GM21390 (cell line): ENCODE data around the gene PRCC.

ENCODE experiments used
- ATAC-seq: cut with Tn5 transposase; IDR thresholded peaks from one replicate; pipeline ENCODE4 v1.9.1; 2021; ENCODE audit not compliant: unreplicated experiment

Gene PRCC

DNA sequence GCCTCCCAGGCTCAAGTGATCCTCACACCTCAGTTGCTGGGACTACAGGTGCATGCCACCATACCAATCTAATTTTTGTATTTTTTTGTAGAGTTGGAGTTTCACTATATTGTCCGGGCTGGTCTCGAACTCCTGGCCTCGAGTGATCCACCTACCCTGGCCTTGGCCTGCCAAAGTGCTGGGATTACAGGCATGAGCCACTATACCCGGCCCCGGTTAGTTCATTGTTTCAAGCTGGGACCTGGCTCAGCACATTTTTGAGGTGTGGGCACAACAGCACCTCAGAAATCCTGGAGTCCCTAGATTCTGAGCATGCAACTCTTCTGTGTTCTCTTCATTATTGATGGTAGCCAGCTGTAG, 28.0 kb downstream of the PRCC start:
- ATAC-seq = no peak

- no peak for ATAC-seq
Measured at GRCh38 chr1:156795787-156796186, 28.5 kb downstream of the PRCC start.

- ATAC-seq = no peak
Measured at GRCh38 chr1:156796340-156797097, 29.2 kb downstream of the PRCC start.

- no peak for ATAC-seq
Measured at GRCh38 chr1:156797212-156797871, 30.0 kb downstream of the PRCC start.

GRCh38 chr1:156801409-156802121, 34.2 kb downstream of the PRCC start:
- ATAC-seq = no peak

- ATAC-seq = no peak
Measured at GRCh38 chr1:156802421-156802935, 35.1 kb downstream of the PRCC start.

- no peak for ATAC-seq
Measured at GRCh38 chr1:156803086-156803851, 35.9 kb downstream of the PRCC start.

DNA sequence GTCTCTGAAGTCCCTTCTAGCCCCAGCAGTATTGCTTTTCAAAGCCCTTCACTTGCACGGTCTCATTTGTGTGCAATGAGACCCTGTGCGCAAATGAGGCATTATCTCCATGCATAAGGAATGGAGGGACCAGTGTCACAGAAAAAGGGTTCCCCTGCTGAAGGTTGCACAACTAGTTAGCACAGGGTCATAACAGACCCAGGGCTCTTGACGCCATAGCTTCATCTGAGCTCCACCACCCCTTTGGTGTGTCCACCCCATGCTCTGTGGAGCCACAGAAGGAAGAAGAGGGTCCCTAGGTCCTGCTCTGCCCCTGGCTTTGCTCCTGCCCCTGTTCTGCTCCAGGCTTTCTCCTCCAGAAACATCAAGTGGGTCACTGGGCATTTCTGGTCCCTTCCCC, 36.7 kb downstream of the PRCC start:
- ATAC-seq = no peak

- no peak for ATAC-seq
Measured at GRCh38 chr1:156804572-156805243, 37.4 kb downstream of the PRCC start.

DNA sequence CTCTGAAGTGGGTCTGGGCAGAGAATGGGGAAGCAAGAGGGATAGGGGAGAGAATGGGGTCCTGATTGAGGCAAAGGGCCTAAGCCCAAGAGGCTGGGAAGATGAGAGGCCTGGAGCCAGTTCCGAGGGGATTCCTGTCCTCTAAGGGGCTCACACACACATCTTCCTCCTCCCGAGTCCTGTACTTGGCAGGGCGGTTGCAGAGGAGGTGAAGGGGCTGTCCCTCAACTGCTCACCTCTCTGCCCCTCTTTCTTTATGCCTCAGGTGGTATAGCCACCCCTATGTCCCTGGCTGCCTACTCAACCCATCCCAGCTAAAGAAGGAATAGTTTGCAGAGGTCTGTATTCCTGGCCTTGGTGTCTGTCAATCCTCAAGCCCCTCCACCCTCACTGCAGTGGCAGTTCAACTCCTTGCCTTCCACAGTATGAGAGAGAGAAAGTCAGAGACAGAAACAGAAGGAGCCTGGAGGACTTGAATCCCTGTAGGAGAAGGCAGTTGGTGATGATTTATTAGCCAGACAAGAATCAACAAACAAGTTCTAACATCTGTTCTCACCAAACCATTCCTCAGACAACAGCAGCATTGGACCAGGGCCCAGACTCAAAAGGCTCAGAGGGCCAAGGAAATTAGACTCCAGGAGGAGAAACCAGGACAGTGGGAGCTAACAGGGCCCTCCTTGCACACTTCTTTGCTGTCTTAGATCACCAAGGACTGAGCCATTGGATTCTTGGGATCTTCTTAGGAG, 38.6 kb downstream of the PRCC start:
- ATAC-seq = no peak

- ATAC-seq = no peak
Measured at GRCh38 chr1:156806512-156807440, 39.4 kb downstream of the PRCC start.

DNA sequence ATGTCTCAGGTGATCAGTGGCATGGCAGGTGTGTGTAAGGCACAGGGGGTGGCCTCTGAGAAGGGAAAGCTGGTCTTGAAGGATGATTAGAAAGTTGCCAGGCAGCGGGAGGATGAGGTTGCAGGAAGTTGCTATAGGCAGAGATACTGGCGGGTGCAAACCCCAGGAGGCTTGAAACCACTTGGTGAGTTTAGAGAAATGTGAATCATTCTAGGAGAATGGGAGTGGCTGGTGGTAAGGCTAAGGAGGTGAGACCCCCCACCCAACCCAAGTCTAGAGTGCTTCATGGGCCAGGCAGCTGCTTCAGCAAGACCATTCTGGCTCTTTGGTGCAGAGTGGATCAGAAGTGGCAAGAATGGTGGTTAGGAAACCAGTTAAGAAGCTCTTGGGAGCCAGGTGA, 40.3 kb downstream of the PRCC start:
- ATAC-seq = no peak

- no peak for ATAC-seq
Measured at GRCh38 chr1:156808186-156809030, 41.1 kb downstream of the PRCC start.

- ATAC-seq = no peak
Measured at GRCh38 chr1:156809281-156809680, 41.9 kb downstream of the PRCC start.

- no peak for ATAC-seq
Measured at GRCh38 chr1:156809711-156810366, 42.5 kb downstream of the PRCC start.

DNA sequence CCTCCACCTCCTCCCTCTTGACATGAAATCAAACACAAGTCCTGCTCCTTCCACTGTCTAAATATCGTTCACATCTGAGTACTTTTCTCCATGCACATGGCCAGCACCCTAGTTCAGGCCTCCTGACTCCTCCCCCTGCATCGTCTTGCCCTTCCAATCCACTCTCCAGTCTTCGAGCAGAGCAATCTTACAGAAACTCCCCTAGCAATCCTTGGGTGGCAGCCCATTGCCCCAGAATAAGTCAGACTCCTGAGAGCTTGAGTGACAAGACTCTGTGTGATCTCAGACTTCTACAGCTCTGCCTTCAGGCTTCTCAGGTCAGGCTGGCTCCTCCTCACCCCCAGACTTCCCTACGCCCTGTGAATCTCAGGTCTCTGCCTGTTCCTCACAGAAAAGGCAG, 43.8 kb downstream of the PRCC start:
- no peak for ATAC-seq

GRCh38 chr1:156812293-156812990, 45.1 kb downstream of the PRCC start:
- no peak for ATAC-seq
